GM23338 (cell line): ENCODE results near the gene DDI2. TPM values are rescaled to one million over a fixed set of nuclear protein-coding genes. Genes with fewer than 3 reads are reported as not detected.
A peak's percentile ranks its signal among the peaks of the same experiment; 100 is the strongest.

Experiments
- ATAC-seq: fragments of 200-7000 bp; cut with Tn5 transposase; 3 replicates; pipeline ENCODE4 v1.9.1; 2020
- DNase-seq: peaks from one replicate; pipeline ENCODE4 v3.0.0-alpha.2; 2015; ENCODE audit warnings: low spot score
- H2AFZ ChIP-seq: fragments of 200-600 bp; sonication (generic); 2 replicates; pipeline ENCODE4 v1.8.0; 2016; ENCODE audit warnings: antibody characterized with exemption, mild to moderate bottlenecking, moderate library complexity
- H3F3A ChIP-seq: fragments of 200-600 bp; sonication (generic); replicated peaks from 2 replicates; pipeline ENCODE4 v1.8.0; 2017; ENCODE audit warnings: antibody characterized with exemption, mixed run types, low read depth
- H3K27ac ChIP-seq: fragments of 200-600 bp; sonication (generic); 2 replicates; pipeline ENCODE4 v1.6.1; 2016; ENCODE audit warnings: low read depth
- H3K27me3 ChIP-seq: fragments of 200-600 bp; sonication (generic); 2 replicates; pipeline ENCODE4 v1.8.0; 2016; ENCODE audit warnings: mild to moderate bottlenecking, mixed run types, moderate library complexity; ENCODE audit not compliant: insufficient read depth
- H3K36me3 ChIP-seq: fragments of 200-600 bp; sonication (generic); 2 replicates; pipeline ENCODE4 v1.8.0; 2016; ENCODE audit warnings: mild to moderate bottlenecking; ENCODE audit not compliant: insufficient read depth
- H3K4me1 ChIP-seq: fragments of 200-600 bp; sonication (generic); 2 replicates; pipeline ENCODE4 v1.8.0; 2016; ENCODE audit warnings: mild to moderate bottlenecking, moderate library complexity; ENCODE audit not compliant: insufficient read depth
- H3K4me2 ChIP-seq: fragments of 200-600 bp; sonication (generic); 2 replicates; pipeline ENCODE4 v1.7.1; 2017; ENCODE audit warnings: mixed run types
- H3K4me3 ChIP-seq: fragments of 200-600 bp; sonication (generic); 2 replicates; pipeline ENCODE4 v1.6.1; 2016; ENCODE audit warnings: mixed run types
- H3K79me2 ChIP-seq: fragments of 200-600 bp; sonication (generic); replicated peaks from 2 replicates; pipeline ENCODE4 v1.8.0; 2017; ENCODE audit warnings: mild to moderate bottlenecking; ENCODE audit not compliant: insufficient read depth
- H3K9me2 ChIP-seq: fragments of 200-600 bp; sonication (generic); 2 replicates; pipeline ENCODE4 v1.8.0; 2017; ENCODE audit not compliant: insufficient read depth
- H4K20me1 ChIP-seq: fragments of 200-600 bp; sonication (generic); replicated peaks from 2 replicates; pipeline ENCODE4 v1.8.0; 2017; ENCODE audit warnings: mild to moderate bottlenecking; ENCODE audit not compliant: insufficient read depth
- H3K27ac Mint-ChIP-seq: 2 replicates; pipeline ENCODE4 v1.8.0; 2020; ENCODE audit warnings: inconsistent platforms, mild to moderate bottlenecking, moderate library complexity, mixed read lengths
- H3K27me3 Mint-ChIP-seq: 3 replicates; pipeline ENCODE4 v1.8.0; 2022; ENCODE audit warnings: low read depth, mild to moderate bottlenecking, moderate library complexity, mixed read lengths, inconsistent platforms; ENCODE audit not compliant: insufficient read depth, poor library complexity
- H3K36me3 Mint-ChIP-seq: 3 replicates; pipeline ENCODE4 v1.8.0; 2021; ENCODE audit warnings: low read depth, mild to moderate bottlenecking, inconsistent platforms, moderate library complexity, mixed read lengths
- H3K4me1 Mint-ChIP-seq: 3 replicates; pipeline ENCODE4 v1.8.0; 2020; ENCODE audit warnings: mild to moderate bottlenecking, inconsistent platforms, mixed read lengths
- H3K4me3 Mint-ChIP-seq: 3 replicates; pipeline ENCODE4 v1.8.0; 2021; ENCODE audit warnings: moderate library complexity, mild to moderate bottlenecking, inconsistent platforms, mixed read lengths
- H3K9me3 Mint-ChIP-seq: 3 replicates; pipeline ENCODE4 v1.8.0; 2020; ENCODE audit warnings: moderate library complexity, mild to moderate bottlenecking, inconsistent platforms, mixed read lengths
- CTCF ChIP-seq, 2 experiments: fragments of 200-600 bp in 1 of 2; sonication (generic) in 1 of 2; conservative IDR thresholded peaks; 2 replicates each; pipeline versions ENCODE4 v1.5.1 to v1.6.1; 2016 to 2017; ENCODE audit warnings: antibody characterized with exemption in 2 of 2, low read depth in 2 of 2, mild to moderate bottlenecking in 2 of 2, moderate library complexity in 1 of 2
- ETS1 ChIP-seq: IDR thresholded peaks from 2 replicates; pipeline ENCODE4 v1.6.1; 2016; ENCODE audit warnings: antibody characterized with exemption
- EZH2phosphoT487 ChIP-seq: fragments of 200-600 bp; sonication (generic); IDR thresholded peaks from one replicate; pipeline ENCODE4 v1.8.1; 2018; ENCODE audit warnings: antibody characterized with exemption; ENCODE audit not compliant: unreplicated experiment
- JUNB ChIP-seq: IDR thresholded peaks from one replicate; pipeline ENCODE4 v1.6.1; 2016; ENCODE audit warnings: antibody characterized with exemption; ENCODE audit not compliant: unreplicated experiment
- NANOG ChIP-seq: IDR thresholded peaks from 2 replicates; pipeline ENCODE4 v1.6.1; 2016; ENCODE audit warnings: antibody characterized with exemption, borderline replicate concordance
- REST ChIP-seq: IDR thresholded peaks from one replicate; pipeline ENCODE4 v1.6.1; 2018; ENCODE audit warnings: antibody characterized with exemption; ENCODE audit not compliant: unreplicated experiment
- ZNF114 ChIP-seq: fragments of 250-450 bp; sonication (Bioruptor Pico); IDR thresholded peaks from 2 replicates; pipeline ENCODE4 v1.5.0; 2020; ENCODE audit warnings: mild to moderate bottlenecking, moderate library complexity
- ZNF331 ChIP-seq: fragments of 250-450 bp; sonication (Bioruptor Pico); IDR thresholded peaks from 2 replicates; pipeline ENCODE4 v1.5.0; 2020; ENCODE audit warnings: low read depth, mild to moderate bottlenecking, moderate library complexity
- ZNF462 ChIP-seq: fragments of 250-450 bp; sonication (Bioruptor Pico); IDR thresholded peaks from 2 replicates; pipeline ENCODE4 v1.5.0; 2020; ENCODE audit warnings: mild to moderate bottlenecking, moderate library complexity
- polyA plus RNA-seq: library from polyadenylated mRNA; unstranded; fragments of >200 nt; fragmentation: Nextera tagmentation; extraction: Ambion mirVana; gene quantifications from 2 replicates; pipeline ENCODE4 v1.2.1, GENCODE V29; 2016
- total RNA-seq: library from RNA; depleted of rRNA; stranded (reverse); fragments of >200 nt; shearing (Covaris generic); gene quantifications from 2 replicates; pipeline ENCODE4 v1.2.3, GENCODE V29; 2014

DDI2 gene
- total and polyA plus RNA-seq, 2 experiments from 2014 or later: 8.0 to 43.3 TPM

GRCh38 chr1:15682936-15683341 lies 65.7 kb downstream of the DDI2 start (continued):
- no peak for TF ChIP-seq ZNF462 (CRISPR knock-in tag)
- no peak for TF ChIP-seq ETS1
- no peak for TF ChIP-seq JUNB
- no peak for TF ChIP-seq ZNF331 (CRISPR knock-in tag)

GRCh38 chr1:15683345-15684039 lies 66.2 kb downstream of the DDI2 start:
- peaks cover 2% of the 10 kb centered on the region; the same call in 1 of the 3 replicates for H3K9me3 Mint-ChIP-seq
- Histone ChIP-seq H3F3A (0 out of 2 replicates have a peak, but pooled peaks cover 7% of the 10 kb centered on the region), H4K20me1 (peaks cover 5% of the 10 kb centered on the region), H3K79me2 (peaks cover 37% of the 10 kb centered on the region), H3K36me3 (no peaks in the 10 kb centered on the region), H3K27me3 (no peaks in the 10 kb centered on the region), H3K4me1 (peaks cover 10% of the 10 kb centered on the region), H2AFZ (0 out of 2 replicates have a peak overlapping the region, but pooled peaks have one; percentile 32), H3K4me2 (peak overlapping the region; percentile 85), H3K4me3 (peak overlapping the region; percentile 72), H3K27ac (no peak overlapping the region), H3K9me2 (no peaks in the 10 kb centered on the region)
- no peak for ATAC-seq
- H3K27me3 Mint-ChIP-seq: peaks cover 8% of the 10 kb centered on the region
- 0 out of 3 replicates have a peak, but pooled peaks cover 6% of the 10 kb centered on the region for H3K36me3 Mint-ChIP-seq
- DNase-seq: no peak
- peaks cover 20% of the 10 kb centered on the region for H3K4me1 Mint-ChIP-seq
- no peak overlapping the region for H3K27ac Mint-ChIP-seq
- H3K4me3 Mint-ChIP-seq: peak overlapping the region; percentile 72
- TF ChIP-seq NANOG (no peak), JUNB (no peak), ZNF331 (CRISPR knock-in tag) (no peak), CTCF (conservative IDR thresholded peaks at IDR 0.05; ENCODE audit: low read depth in 2 of 2) (no peak), EZH2phosphoT487 (no peak), REST (no peak), ZNF114 (CRISPR knock-in tag) (no peak), ETS1 (no peak)
